Choroid plexus epithelial cell (primary cell): ENCODE data around the gene SMOC1.
A peak's percentile ranks its signal among the peaks of the same experiment; 100 is the strongest.

Experiments
- DNase-seq: peaks from one replicate; pipeline ENCODE4 v3.0.0-alpha.2; 2010; ENCODE audit warnings: low read depth
- H3K4me3 ChIP-seq: 2 replicates; pipeline ENCODE4 v1.5.1; 2011; ENCODE audit warnings: low read depth, mild to moderate bottlenecking, control low read depth, low read length, moderate library complexity
- CTCF ChIP-seq: conservative IDR thresholded peaks from 2 replicates; pipeline ENCODE4 v1.5.1; 2011; ENCODE audit warnings: low read depth, mild to moderate bottlenecking, control low read depth, inconsistent platforms, low read length, moderate library complexity

SMOC1 gene

GRCh38 chr14:69948351-69948750 is 69.1 kb downstream of the SMOC1 start:
- DNase-seq: peak; percentile 17
- TF ChIP-seq CTCF: no peak
- H3K4me3 ChIP-seq: no peak overlapping the region

- no peak for DNase-seq
- no peak for TF ChIP-seq CTCF
- H3K4me3 ChIP-seq: no peak overlapping the region
These were observed 72.0 kb downstream of the SMOC1 start for GRCh38 chr14:69951263-69951662.

GRCh38 chr14:69951935-69952334 is 72.7 kb downstream of the SMOC1 start:
- TF ChIP-seq CTCF: no peak
- DNase-seq: no peak
- no peak overlapping the region for H3K4me3 ChIP-seq

- TF ChIP-seq CTCF: no peak
- no peak for DNase-seq
- H3K4me3 ChIP-seq: no peak overlapping the region
These were observed 74.2 kb downstream of the SMOC1 start for GRCh38 chr14:69953266-69953915.

GRCh38 chr14:69955855-69956845 is 76.9 kb downstream of the SMOC1 start:
- no peak for TF ChIP-seq CTCF
- DNase-seq: no peak
- H3K4me3 ChIP-seq: no peak overlapping the region

- no peak for DNase-seq
- no peak for TF ChIP-seq CTCF
- no peak overlapping the region for H3K4me3 ChIP-seq
These were observed 77.8 kb downstream of the SMOC1 start for GRCh38 chr14:69956970-69957369.

- DNase-seq: no peak
- TF ChIP-seq CTCF: no peak
- no peak overlapping the region for H3K4me3 ChIP-seq
These were observed 78.8 kb downstream of the SMOC1 start for GRCh38 chr14:69957986-69958385.
